Cardiac muscle cell (in vitro differentiated cells and primary cell): Measurements from ENCODE around the gene ADSS1. TPM values are rescaled to one million over a fixed set of nuclear protein-coding genes. Genes with fewer than 3 reads are reported as not detected.

Experiments used
- DNase-seq, 2 donors: peaks; one replicate each; pipeline versions ENCODE4 v3.0.0 to v3.0.0-alpha.2; 2010 to 2017; ENCODE audit warnings: low read depth in 1 of 2, low spot score in 1 of 2
- H3K27ac ChIP-seq: fragments of 200-600 bp; sonication (generic); 2 replicates; pipeline ENCODE4 v1.5.1; 2016
- H3K27me3 ChIP-seq: fragments of 200-600 bp; sonication (generic); 2 replicates; pipeline ENCODE4 v1.6.0; 2016; ENCODE audit warnings: control low read depth
- H3K36me3 ChIP-seq: fragments of 200-600 bp; sonication (generic); 2 replicates; pipeline ENCODE4 v1.5.1; 2016; ENCODE audit warnings: control low read depth
- H3K4me1 ChIP-seq: fragments of 200-600 bp; sonication (generic); 2 replicates; pipeline ENCODE4 v1.8.1; 2017; ENCODE audit warnings: low read depth, mild to moderate bottlenecking, mixed run types
- H3K4me3 ChIP-seq: fragments of 200-600 bp; sonication (generic); 2 replicates; pipeline ENCODE4 v1.5.1; 2016; ENCODE audit warnings: mild to moderate bottlenecking
- H3K9me3 ChIP-seq: fragments of 200-600 bp; sonication (generic); 2 replicates; pipeline ENCODE4 v1.5.1; 2017; ENCODE audit warnings: low read depth, mild to moderate bottlenecking, control low read depth
- CTCF ChIP-seq: IDR thresholded peaks from 2 replicates; pipeline ENCODE4 v1.5.1; 2012; ENCODE audit warnings: low read depth, mild to moderate bottlenecking, low read length
- polyA plus RNA-seq: library from polyadenylated mRNA; unstranded; fragments of >200 nt; fragmentation: Nextera tagmentation; extraction: Ambion mirVana; gene quantifications from 2 replicates; pipeline ENCODE4 v1.2.1, GENCODE V29; 2016
- total RNA-seq: library from RNA; depleted of rRNA; stranded (reverse); fragments of >200 nt; gene quantifications from 2 replicates; pipeline ENCODE4 v1.2.3, GENCODE V29; 2016

Gene ADSS1
- total and polyA plus RNA-seq, 2 experiments from 2014 or later, result 53.4 to 63.8 TPM

DNA sequence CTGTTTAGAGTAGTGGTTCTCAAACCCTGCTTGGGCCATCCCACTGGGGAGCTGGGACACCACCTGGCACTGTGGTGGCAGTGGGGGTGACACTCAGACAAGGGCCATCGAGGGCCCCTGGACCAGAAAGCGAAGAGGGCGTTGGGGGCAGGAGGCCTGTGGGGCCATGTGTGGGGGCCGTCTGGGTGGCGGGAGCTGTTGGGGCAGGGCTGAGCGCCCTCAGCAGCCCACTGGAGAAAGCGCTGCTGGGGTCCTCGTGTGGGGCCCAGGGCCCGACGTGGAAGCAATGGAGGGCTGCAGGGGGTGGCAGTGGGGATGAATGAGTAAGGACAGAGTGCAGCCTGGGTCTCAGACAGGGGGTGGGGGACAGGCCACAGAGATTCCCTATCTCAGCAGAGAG lies 5.9 kb upstream of the ADSS1 start:
- no peak for TF ChIP-seq CTCF
- no peaks in the 10 kb centered on the region for H3K27me3 ChIP-seq
- no peak overlapping the region for H3K27ac ChIP-seq
- no peak for DNase-seq
- H3K36me3 ChIP-seq, result no peaks in the 10 kb centered on the region
- no peaks in the 10 kb centered on the region for H3K9me3 ChIP-seq
- peaks cover 19% of the 10 kb centered on the region for H3K4me1 ChIP-seq
- H3K4me3 ChIP-seq, result no peak overlapping the region

DNA sequence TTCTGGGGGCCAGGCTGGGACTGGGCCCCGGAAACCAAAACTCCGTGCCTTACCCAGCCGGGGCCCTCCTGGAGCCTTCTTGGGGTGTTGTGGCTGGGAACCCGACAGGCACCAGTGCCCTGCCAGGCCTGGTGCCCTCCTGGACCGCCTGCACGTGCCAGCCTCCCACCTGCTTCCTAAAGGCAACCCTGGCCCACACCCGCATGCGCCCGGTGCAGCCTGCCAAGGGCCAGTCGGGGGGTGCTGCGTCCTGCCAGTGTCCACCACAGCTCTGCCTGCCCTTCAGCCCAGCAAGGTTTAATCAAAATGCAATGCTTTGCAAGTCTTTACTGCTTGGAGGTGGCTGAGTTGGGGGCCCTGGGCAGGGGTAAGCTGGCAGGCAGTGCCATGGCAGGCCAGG lies 5.2 kb upstream of the ADSS1 start:
- no peak for TF ChIP-seq CTCF
- Histone ChIP-seq H3K36me3 (no peaks in the 10 kb centered on the region), H3K27me3 (no peaks in the 10 kb centered on the region), H3K4me1 (peaks cover 23% of the 10 kb centered on the region), H3K9me3 (no peaks in the 10 kb centered on the region), H3K4me3 (no peak overlapping the region), H3K27ac (no peak overlapping the region)
- no peak for DNase-seq

- Histone ChIP-seq H3K36me3 (no peaks in the 10 kb centered on the region), H3K4me1 (peaks cover 23% of the 10 kb centered on the region), H3K4me3 (no peak overlapping the region), H3K27me3 (no peaks in the 10 kb centered on the region), H3K27ac (no peak overlapping the region), H3K9me3 (no peaks in the 10 kb centered on the region)
- no peak for DNase-seq
- TF ChIP-seq CTCF, result no peak
Observed at GRCh38 chr14:104719343-104719742, 4.7 kb upstream of the ADSS1 start.

DNA sequence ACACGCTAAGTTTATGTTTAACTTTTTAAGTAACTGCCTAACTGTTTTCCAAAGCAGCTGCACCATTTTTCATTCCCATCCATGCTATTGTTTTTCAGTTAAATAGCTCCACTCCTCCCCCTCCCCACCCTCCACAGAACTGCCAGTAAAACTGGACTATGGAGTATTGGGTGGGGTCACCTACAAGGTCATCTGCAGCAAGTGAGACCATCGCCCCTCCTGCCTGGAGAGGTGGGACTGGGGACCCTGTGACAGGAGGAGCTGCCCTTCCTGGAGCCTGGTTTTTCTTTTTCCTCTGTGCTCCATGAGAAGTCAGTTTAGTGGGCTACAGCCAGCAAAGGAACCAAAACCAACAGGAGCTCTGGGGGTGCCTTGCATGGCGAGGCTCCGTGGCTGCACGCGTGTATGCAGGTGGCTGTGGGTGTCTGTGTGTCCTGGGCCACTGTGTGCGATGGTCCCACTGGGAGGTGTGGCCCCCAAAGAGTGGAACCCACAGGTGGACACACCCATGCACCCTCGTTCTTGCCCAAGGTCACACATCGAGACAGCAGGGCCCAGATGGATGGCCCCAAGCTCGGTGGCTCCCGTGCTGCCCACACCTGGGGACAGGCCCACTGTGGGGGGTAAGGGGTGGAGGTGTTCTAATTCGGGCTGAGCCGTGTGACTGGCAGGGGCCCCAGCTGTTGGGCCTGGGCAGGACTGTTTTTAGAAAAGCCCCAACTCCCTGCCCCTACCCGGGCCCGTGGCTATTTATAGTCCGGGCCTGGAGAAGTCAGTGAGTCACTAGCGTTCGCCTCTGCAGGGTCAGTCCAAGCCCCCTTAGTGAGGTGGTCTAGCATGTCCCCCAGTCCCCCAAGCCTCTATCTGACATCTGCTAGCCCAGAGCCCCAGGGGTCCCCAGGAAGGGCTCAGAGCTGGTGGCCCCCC lies 2.3 kb upstream of the ADSS1 start:
- H3K4me3 ChIP-seq, result no peak overlapping the region
- peak overlapping the region; percentile 90 for H3K27ac ChIP-seq
- no peaks in the 10 kb centered on the region for H3K27me3 ChIP-seq
- peaks cover 23% of the 10 kb centered on the region for H3K4me1 ChIP-seq
- DNase-seq, result peak in 1 of 2 donors; percentile 69
- no peaks in the 10 kb centered on the region for H3K9me3 ChIP-seq
- TF ChIP-seq CTCF, result no peak
- H3K36me3 ChIP-seq, result no peaks in the 10 kb centered on the region

DNA sequence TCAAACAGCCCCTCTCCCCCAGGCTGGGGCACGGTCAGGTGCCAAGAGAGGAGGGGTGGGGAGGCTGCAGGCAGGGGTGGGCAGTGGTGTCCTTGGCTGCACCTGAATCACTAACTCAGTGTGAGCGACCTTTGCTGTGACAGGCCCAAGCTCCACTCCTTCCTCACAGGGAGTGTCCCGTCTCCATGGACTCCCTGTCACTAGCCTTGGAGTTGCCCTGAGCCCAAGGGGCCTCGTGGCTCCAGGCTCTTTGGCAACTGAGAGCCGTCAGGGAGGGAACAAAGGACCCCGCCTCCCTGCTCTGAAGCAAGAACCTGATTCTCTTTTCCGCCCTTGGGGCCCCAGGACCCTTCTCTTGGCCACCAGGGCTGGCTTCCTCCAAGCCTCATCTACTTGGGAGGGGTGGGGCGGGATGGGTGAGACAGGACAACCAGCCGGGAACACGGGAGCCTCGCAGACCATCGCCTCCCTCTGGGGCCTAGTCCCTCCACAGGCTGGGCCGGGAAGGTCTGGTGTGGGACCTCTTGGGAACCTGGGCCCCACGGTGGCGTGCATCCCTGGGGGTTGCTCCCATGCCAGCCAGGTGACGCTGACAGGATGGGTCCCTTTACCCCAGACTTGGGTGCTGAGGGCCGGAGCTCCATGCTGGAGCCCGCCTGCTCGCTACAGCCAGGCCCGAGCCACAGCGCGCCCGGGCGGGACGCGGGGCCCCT lies 935 bp upstream of the ADSS1 start:
- no peaks in the 10 kb centered on the region for H3K36me3 ChIP-seq
- peak overlapping the region; percentile 90 for H3K27ac ChIP-seq
- no peaks in the 10 kb centered on the region for H3K27me3 ChIP-seq
- no peak overlapping the region for H3K4me3 ChIP-seq
- DNase-seq, result no peak
- H3K4me1 ChIP-seq, result peaks cover 23% of the 10 kb centered on the region
- H3K9me3 ChIP-seq, result no peaks in the 10 kb centered on the region
- no peak for TF ChIP-seq CTCF
